OCI-LY1 (cell line): ENCODE measurements around the gene LPIN3.

ENCODE experiments used
- H2AFZ ChIP-seq: fragments of 200-600 bp; sonication (generic), shearing (Covaris generic); 2 replicates; pipeline ENCODE4 v1.6.0; 2014; ENCODE audit warnings: antibody characterized with exemption, mild to moderate bottlenecking, low read length
- H3F3A ChIP-seq: fragments of 200-600 bp; sonication (generic), shearing (Covaris generic); 2 replicates; pipeline ENCODE4 v1.6.0; 2014; ENCODE audit warnings: mild to moderate bottlenecking, antibody characterized with exemption, low read length, moderate library complexity; ENCODE audit not compliant: insufficient read depth
- H3K27ac ChIP-seq: fragments of 200-600 bp; sonication (generic); 2 replicates; pipeline ENCODE4 v1.5.1; 2014; ENCODE audit warnings: low read length, mixed run types, mild to moderate bottlenecking, low read depth; ENCODE audit not compliant: poor library complexity, severe bottlenecking
- H3K27me3 ChIP-seq: fragments of 200-600 bp; sonication (generic); 2 replicates; pipeline ENCODE4 v1.6.0; 2014; ENCODE audit warnings: antibody characterized with exemption, mild to moderate bottlenecking, low read length, moderate library complexity; ENCODE audit not compliant: insufficient read depth
- H3K36me3 ChIP-seq: fragments of 200-600 bp; sonication (generic); 2 replicates; pipeline ENCODE4 v1.6.1; 2014; ENCODE audit warnings: mild to moderate bottlenecking, antibody characterized with exemption, low read length, moderate library complexity, mixed read lengths; ENCODE audit not compliant: insufficient read depth
- H3K4me1 ChIP-seq: fragments of 200-600 bp; sonication (generic); 2 replicates; pipeline ENCODE4 v1.5.1; 2014; ENCODE audit warnings: mild to moderate bottlenecking, low read length, moderate library complexity; ENCODE audit not compliant: insufficient read depth, severe bottlenecking
- H3K4me2 ChIP-seq: fragments of 200-600 bp; sonication (generic), shearing (Covaris generic); 2 replicates; pipeline ENCODE4 v1.6.1; 2014; ENCODE audit warnings: low read length
- H3K4me3 ChIP-seq: fragments of 200-600 bp; sonication (generic); 2 replicates; pipeline ENCODE4 v1.5.1; 2014; ENCODE audit warnings: low read length, low read depth, mild to moderate bottlenecking, mixed read lengths; ENCODE audit not compliant: poor library complexity, severe bottlenecking
- H3K79me2 ChIP-seq: fragments of 200-600 bp; shearing (Covaris generic); 2 replicates; pipeline ENCODE4 v1.6.1; 2016; ENCODE audit warnings: mixed run types, low read length, mixed read lengths; ENCODE audit not compliant: insufficient read depth
- H3K9ac ChIP-seq: fragments of 200-600 bp; sonication (generic), shearing (Covaris generic); 2 replicates; pipeline ENCODE4 v1.6.1; 2014; ENCODE audit warnings: mild to moderate bottlenecking, low read length, mixed read lengths
- H3K9me2 ChIP-seq: fragments of 200-600 bp; sonication (generic), shearing (Covaris generic); 2 replicates; pipeline ENCODE4 v1.6.1; 2014; ENCODE audit warnings: low read depth, mild to moderate bottlenecking, low read length, mixed read lengths
- H3K9me3 ChIP-seq: fragments of 200-600 bp; shearing (Covaris generic); 2 replicates; pipeline ENCODE4 v1.6.1; 2014; ENCODE audit warnings: low read length, mixed read lengths
- H4K20me1 ChIP-seq: fragments of 200-600 bp; sonication (generic), shearing (Covaris generic); 2 replicates; pipeline ENCODE4 v1.6.0; 2016; ENCODE audit warnings: mild to moderate bottlenecking, low read length; ENCODE audit not compliant: insufficient read depth
- CTCF ChIP-seq: fragments of 200-600 bp; sonication (generic), shearing (Covaris generic); IDR thresholded peaks from 2 replicates; pipeline ENCODE4 v1.5.1; 2017; ENCODE audit warnings: mild to moderate bottlenecking, antibody characterized with exemption, low read length, moderate library complexity, mixed read lengths
- EZH2 ChIP-seq: fragments of 200-600 bp; sonication (generic), shearing (Covaris generic); IDR thresholded peaks from 2 replicates; pipeline ENCODE4 v1.8.0; 2017; ENCODE audit warnings: borderline replicate concordance, mixed run types, mild to moderate bottlenecking, antibody characterized with exemption, low read length, moderate library complexity, mixed read lengths

The LPIN3 gene

GRCh38 chr20:41314386-41314785, 26.2 kb upstream of the LPIN3 start:
- TF ChIP-seq EZH2 (no peak), CTCF (no peak)
- Histone ChIP-seq H2AFZ (no peak overlapping the region), H3F3A (no peaks in the 10 kb centered on the region), H3K27me3 (no peaks in the 10 kb centered on the region), H3K79me2 (peaks cover 17% of the 10 kb centered on the region), H3K9ac (no peak overlapping the region), H3K9me3 (no peaks in the 10 kb centered on the region), H3K27ac (no peak overlapping the region), H4K20me1 (no peaks in the 10 kb centered on the region), H3K36me3 (peaks cover 14% of the 10 kb centered on the region; the same call in 1 of the 2 replicates), H3K4me3 (no peak overlapping the region), H3K4me1 (peaks cover 19% of the 10 kb centered on the region), H3K9me2 (no peaks in the 10 kb centered on the region), H3K4me2 (no peak overlapping the region)

- Histone ChIP-seq H3K79me2 (peaks cover 16% of the 10 kb centered on the region), H3K4me2 (peak overlapping the region; percentile 95), H3K9me3 (no peaks in the 10 kb centered on the region), H3K27me3 (no peaks in the 10 kb centered on the region), H2AFZ (no peak overlapping the region), H3K9me2 (no peaks in the 10 kb centered on the region), H3K4me3 (peak overlapping the region; percentile 94), H4K20me1 (no peaks in the 10 kb centered on the region), H3K4me1 (peaks cover 19% of the 10 kb centered on the region), H3F3A (no peaks in the 10 kb centered on the region), H3K27ac (no peak overlapping the region), H3K9ac (peak overlapping the region; percentile 86), H3K36me3 (peaks cover 14% of the 10 kb centered on the region; the same call in 1 of the 2 replicates)
- no peak for TF ChIP-seq CTCF
- TF ChIP-seq EZH2 = no peak
Measured at GRCh38 chr20:41316051-41316450, 24.6 kb upstream of the LPIN3 start.

- H3F3A ChIP-seq = no peaks in the 10 kb centered on the region
- H3K9me2 ChIP-seq = no peaks in the 10 kb centered on the region
- H3K9ac ChIP-seq = peak overlapping the region; percentile 86
- H3K4me1 ChIP-seq = peaks cover 19% of the 10 kb centered on the region
- peaks cover 13% of the 10 kb centered on the region for H3K79me2 ChIP-seq
- peak overlapping the region; percentile 95 for H3K4me2 ChIP-seq
- H3K4me3 ChIP-seq = peak overlapping the region; percentile 94
- no peaks in the 10 kb centered on the region for H4K20me1 ChIP-seq
- H3K9me3 ChIP-seq = no peaks in the 10 kb centered on the region
- no peak overlapping the region for H2AFZ ChIP-seq
- H3K27me3 ChIP-seq = no peaks in the 10 kb centered on the region
- H3K27ac ChIP-seq = peak overlapping the region; percentile 0
- no peak for TF ChIP-seq CTCF
- no peak for TF ChIP-seq EZH2
- H3K36me3 ChIP-seq = peaks cover 9% of the 10 kb centered on the region; the same call in 1 of the 2 replicates
Measured at GRCh38 chr20:41316602-41317545, 23.7 kb upstream of the LPIN3 start.
